Fibroblast of skin of left quadriceps (primary cell): ENCODE measurements around the gene ADAMTS4.
"Not testable (repeated sequence)": the region's sequence is repeated elsewhere in the genome, so short reads cannot be mapped to it uniquely, and the experiment has no call there.

Experiments
- DNase-seq, 2 experiments: peaks; one replicate each; pipeline ENCODE4 v3.0.0-alpha.2; 2013; ENCODE audit warnings: low read depth in 2 of 2

The ADAMTS4 gene

GRCh38 chr1:161198897-161199431 is at the start of gene ADAMTS4:
Gene ADAMTS4, minus strand, starts transcription at chr1:161199054. Its CDS starts 427 bp downstream, at chr1:161198627.
- DNase-seq, result peak; percentile 90 to 91

GRCh38 chr1:161244888-161245287 is 46.0 kb upstream of the ADAMTS4 start:
- DNase-seq, result no peak

GRCh38 chr1:161242313-161242712 is 43.5 kb upstream of the ADAMTS4 start:
- DNase-seq, result no peak

- no peak for DNase-seq
Observed at GRCh38 chr1:161241682-161242081, 42.8 kb upstream of the ADAMTS4 start.

- DNase-seq, result no peak
Observed at GRCh38 chr1:161238039-161238473, 39.2 kb upstream of the ADAMTS4 start, which contains the start of gene NR1I3. Gene NR1I3, minus strand, starts transcription at chr1:161238203. Its CDS starts 1,638 bp downstream, at chr1:161236565.

- no peak for DNase-seq
Observed at GRCh38 chr1:161235957-161236775, 37.3 kb upstream of the ADAMTS4 start.

- DNase-seq, result no peak
Observed at GRCh38 chr1:161233102-161233501, 34.2 kb upstream of the ADAMTS4 start.

- DNase-seq, result no peak
Observed at GRCh38 chr1:161230762-161231161, 31.9 kb upstream of the ADAMTS4 start.

GRCh38 chr1:161229896-161230295 is 31.0 kb upstream of the ADAMTS4 start:
- no peak for DNase-seq

- no peak for DNase-seq
Observed at GRCh38 chr1:161228032-161228431, 29.2 kb upstream of the ADAMTS4 start.

- DNase-seq, result peak; percentile 26 to 39
Observed at GRCh38 chr1:161227196-161227871, 28.5 kb upstream of the ADAMTS4 start.

GRCh38 chr1:161226759-161227158 is 27.9 kb upstream of the ADAMTS4 start:
- no peak for DNase-seq

- DNase-seq, result no peak
Observed at GRCh38 chr1:161226320-161226711, 27.5 kb upstream of the ADAMTS4 start.

GRCh38 chr1:161225534-161226319 is 26.9 kb upstream of the ADAMTS4 start, which contains the start of gene TOMM40L:
Gene TOMM40L, plus strand, starts transcription at chr1:161226060. Its CDS starts 430 bp downstream, at chr1:161226490.
- peak; percentile 99 for DNase-seq

- no peak for DNase-seq
Observed at GRCh38 chr1:161225178-161225533, 26.3 kb upstream of the ADAMTS4 start.

- DNase-seq, result not testable (repeated sequence)
Observed at GRCh38 chr1:161224695-161225087, 25.8 kb upstream of the ADAMTS4 start.

- no peak for DNase-seq
Observed at GRCh38 chr1:161223805-161224694, 25.2 kb upstream of the ADAMTS4 start.

- no peak for DNase-seq
Observed at GRCh38 chr1:161222175-161223019, 23.5 kb upstream of the ADAMTS4 start.

GRCh38 chr1:161220002-161220401 is 21.1 kb upstream of the ADAMTS4 start:
- no peak for DNase-seq
